A673 (cell line): ENCODE measurements around the gene UBA1. TPM values are rescaled to one million over a fixed set of nuclear protein-coding genes. Genes with fewer than 3 reads are reported as not detected.

Source experiments
- BruUV-seq: library from RNA; stranded (reverse); fragments of 400-500 nt; replicated peaks from 2 replicates; lab custom pipeline; 2021; lab: Mats Ljungman, UMichigan
- CTCF ChIA-PET: fragments of 300-600 bp; sonication (Branson Sonifier 250); formaldehyde crosslinking; loops from one replicate; lab custom pipeline; 2022; ENCODE audit warnings: antibody characterized with exemption; lab: Charles Lee
- POLR2A ChIA-PET: fragments of 300-600 bp; sonication (Branson Sonifier 250); formaldehyde crosslinking; loops from one replicate; lab custom pipeline; 2022; ENCODE audit warnings: antibody characterized with exemption; ENCODE audit not compliant: low non-redundant PET; lab: Charles Lee
- DNase-seq: peaks from one replicate; pipeline ENCODE4 v3.0.0-alpha.2; 2015; ENCODE audit warnings: low spot score
- H3K27ac ChIP-seq: fragments of 200-600 bp; sonication (generic); 2 replicates; pipeline ENCODE4 v1.5.1; 2016; ENCODE audit warnings: mixed run types, low read depth, mild to moderate bottlenecking, mixed read lengths, antibody characterized with exemption, low read length; ENCODE audit not compliant: poor library complexity, severe bottlenecking
- H3K27me3 ChIP-seq: fragments of 200-600 bp; sonication (generic); replicated peaks from 2 replicates; pipeline ENCODE4 v1.6.1; 2017; ENCODE audit warnings: mixed run types, low read depth, mild to moderate bottlenecking, mixed read lengths, antibody characterized with exemption, low read length; ENCODE audit not compliant: insufficient read depth, poor library complexity
- H3K36me3 ChIP-seq: fragments of 200-600 bp; sonication (generic); 2 replicates; pipeline ENCODE4 v1.6.1; 2016; ENCODE audit warnings: mixed run types, mild to moderate bottlenecking, mixed read lengths, antibody characterized with exemption, low read length; ENCODE audit not compliant: insufficient read depth, poor library complexity, severe bottlenecking
- H3K4me1 ChIP-seq: fragments of 200-600 bp; sonication (generic); 2 replicates; pipeline ENCODE4 v1.6.1; 2017; ENCODE audit warnings: mixed run types, mild to moderate bottlenecking, mixed read lengths, antibody characterized with exemption, low read length; ENCODE audit not compliant: insufficient read depth, poor library complexity, severe bottlenecking
- H3K4me3 ChIP-seq: fragments of 200-600 bp; sonication (generic); 2 replicates; pipeline ENCODE4 v1.5.1; 2016; ENCODE audit warnings: low read depth, mixed run types, mild to moderate bottlenecking, mixed read lengths, low read length; ENCODE audit not compliant: poor library complexity, severe bottlenecking
- H3K9me3 ChIP-seq: fragments of 200-600 bp; sonication (generic); 2 replicates; pipeline ENCODE4 v1.6.1; 2016; ENCODE audit warnings: mixed run types, low read depth, mild to moderate bottlenecking, mixed read lengths, antibody characterized with exemption, low read length; ENCODE audit not compliant: poor library complexity, severe bottlenecking
- CTCF ChIP-seq: fragments of 300-800, 200-600 bp; sonication (generic); conservative IDR thresholded peaks from 2 replicates; pipeline ENCODE4 v1.5.1; 2017; ENCODE audit warnings: low read depth, mild to moderate bottlenecking, antibody characterized with exemption, low read length, moderate library complexity, mixed read lengths
- EZH2 ChIP-seq: fragments of 200-600 bp; sonication (generic); IDR thresholded peaks from 2 replicates; pipeline ENCODE4 v1.6.1; 2017; ENCODE audit warnings: borderline replicate concordance, low read depth, mild to moderate bottlenecking, mixed read lengths, antibody characterized with exemption, low read length; ENCODE audit not compliant: poor library complexity, severe bottlenecking
- intact Hi-C: fragments of 100-400 bp; cut with micrococcal nuclease; formaldehyde crosslinking; loops from one replicate; pipeline ENCODE4 v1.10.0; 2022; ENCODE audit not compliant: unreplicated experiment
- total RNA-seq: library from RNA; stranded (reverse); gene quantifications from 2 replicates; pipeline ENCODE4 v1.2.3, GENCODE V29; 2021

The UBA1 gene
- total RNA-seq, 1 experiment from 2014 or later: 413 TPM

- TF ChIP-seq CTCF (no peak), EZH2 (no peak)
- Histone ChIP-seq H3K27me3 (no peaks in the 10 kb centered on the region), H3K27ac (no peak overlapping the region), H3K4me1 (no peaks in the 10 kb centered on the region), H3K4me3 (no peak overlapping the region), H3K9me3 (no peaks in the 10 kb centered on the region), H3K36me3 (peaks cover 16% of the 10 kb centered on the region)
- intact Hi-C loops: no loop called here
- POLR2A ChIA-PET: no interaction called here
- DNase-seq: no peak
- CTCF ChIA-PET: no interaction called here
- no TSS peak for BruUV-seq
Observed at GRCh38 chrX:47156611-47157520, 36.8 kb upstream of the UBA1 start.

- ChIA-PET POLR2A (interaction anchor here (0.7 kb wide), 1 partner anchor 826 kb away, joined by 4 read pairs; no protein-coding TSS in a partner anchor), CTCF (no interaction called here)
- H3K36me3 ChIP-seq: peaks cover 19% of the 10 kb centered on the region
- DNase-seq: no peak
- H3K4me3 ChIP-seq: no peak overlapping the region
- no peak overlapping the region for H3K27ac ChIP-seq
- H3K4me1 ChIP-seq: no peaks in the 10 kb centered on the region
- BruUV-seq: no TSS peak
- no peaks in the 10 kb centered on the region for H3K9me3 ChIP-seq
- TF ChIP-seq CTCF (0 out of 2 replicates have a peak, but pooled peaks have one; percentile 12), EZH2 (no peak)
- no peaks in the 10 kb centered on the region for H3K27me3 ChIP-seq
- intact Hi-C loops: no loop called here
Observed at GRCh38 chrX:47158131-47158530, 35.5 kb upstream of the UBA1 start.

- H3K27me3 ChIP-seq: no peaks in the 10 kb centered on the region
- DNase-seq: no peak
- H3K36me3 ChIP-seq: peaks cover 17% of the 10 kb centered on the region
- H3K27ac ChIP-seq: no peak overlapping the region
- ChIA-PET POLR2A (no interaction called here), CTCF (no interaction called here)
- no TSS peak for BruUV-seq
- intact Hi-C loops: no loop called here
- TF ChIP-seq EZH2 (no peak), CTCF (no peak)
- no peak overlapping the region for H3K4me3 ChIP-seq
- H3K9me3 ChIP-seq: no peaks in the 10 kb centered on the region
- H3K4me1 ChIP-seq: no peaks in the 10 kb centered on the region
Observed at GRCh38 chrX:47158781-47159180, 34.8 kb upstream of the UBA1 start.
